ENCODE measurements around the gene ANKFN1.

ANKFN1 gene

DNA sequence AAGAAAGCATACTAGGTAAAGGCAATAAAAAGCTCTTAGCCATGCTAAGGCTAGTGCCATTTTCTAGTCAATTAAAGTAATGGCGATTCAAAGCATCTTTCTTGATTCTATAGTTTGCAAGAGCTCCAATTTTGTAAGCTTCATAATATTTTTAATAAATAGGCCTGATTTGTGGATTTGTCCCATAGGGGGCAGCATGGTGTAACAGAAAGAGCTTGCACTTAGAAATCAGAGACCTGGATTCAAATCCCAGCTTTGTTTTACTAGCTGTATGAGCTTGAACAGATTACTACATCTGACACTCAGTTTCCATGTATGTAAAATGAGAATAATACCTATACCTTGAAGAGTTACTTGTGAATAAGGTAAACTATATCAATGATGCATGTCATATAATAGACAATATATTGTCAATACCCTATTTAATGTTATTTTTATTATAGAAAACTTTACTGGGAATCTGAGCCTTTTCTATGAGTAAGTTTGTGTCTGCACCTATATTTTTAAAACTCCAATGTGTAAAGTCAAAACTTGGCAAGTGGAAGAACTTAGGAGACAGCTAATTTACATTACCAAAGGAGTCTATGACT is 346.6 kb downstream of the ANKFN1 start:
- DNase-seq (ENCODE audit: low read depth in 2 of 2), result peak in 1 of 2 donors; percentile 6

DNA sequence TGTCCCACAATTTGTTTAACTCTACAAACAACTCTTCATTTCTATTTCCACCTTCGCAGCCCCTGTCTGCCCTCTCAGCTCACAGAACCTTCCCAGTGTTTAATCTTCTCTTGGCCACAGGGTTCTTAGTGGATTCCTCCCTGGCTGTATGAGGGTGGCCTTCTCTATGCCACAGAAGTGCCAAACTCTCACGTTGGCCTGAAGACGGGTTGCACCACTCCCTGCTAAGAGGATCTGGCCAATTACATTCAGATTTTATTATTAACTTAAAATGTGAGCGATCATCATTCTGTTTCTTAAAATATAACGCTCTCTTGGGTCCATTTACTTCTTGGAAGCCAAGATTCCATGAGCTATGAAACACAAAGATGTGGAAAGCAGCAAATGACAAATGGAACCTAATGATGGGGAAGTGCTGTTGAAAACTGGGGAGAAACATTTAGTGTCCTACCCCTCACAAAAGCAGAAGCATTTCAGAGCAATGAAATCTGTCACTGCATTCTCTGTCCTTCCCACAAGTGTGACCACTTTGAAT is 348.9 kb downstream of the ANKFN1 start:
- no peak for DNase-seq (ENCODE audit: low read depth in 2 of 2)

DNA sequence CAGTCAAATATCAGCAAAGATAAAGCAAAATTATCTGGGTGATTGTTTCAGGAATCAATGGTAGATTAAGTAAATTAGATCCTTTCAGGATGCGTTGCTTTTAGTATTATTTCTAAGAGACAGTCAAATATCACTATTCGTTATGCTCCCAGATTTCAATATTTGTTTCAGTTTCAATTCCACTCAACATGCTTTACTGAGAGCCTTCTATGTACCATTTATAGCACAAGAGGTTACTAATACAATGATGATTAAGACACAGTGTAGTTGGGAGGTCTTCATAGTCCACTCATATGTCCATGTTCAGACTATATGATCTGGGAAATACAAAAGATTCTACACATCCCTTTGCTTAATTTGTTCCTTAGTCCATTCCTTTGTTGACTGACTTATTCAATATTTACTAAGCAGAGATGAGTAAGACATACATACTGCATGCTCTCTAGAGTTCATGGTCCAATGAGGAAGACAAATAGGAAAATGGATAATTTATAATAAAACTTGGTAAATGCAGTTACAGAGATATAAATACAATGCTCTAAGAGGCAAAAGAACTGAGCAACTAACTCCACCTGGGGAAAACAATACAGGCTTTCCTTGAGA is 352.0 kb downstream of the ANKFN1 start:
- no peak for DNase-seq (ENCODE audit: low read depth in 2 of 2)

DNA sequence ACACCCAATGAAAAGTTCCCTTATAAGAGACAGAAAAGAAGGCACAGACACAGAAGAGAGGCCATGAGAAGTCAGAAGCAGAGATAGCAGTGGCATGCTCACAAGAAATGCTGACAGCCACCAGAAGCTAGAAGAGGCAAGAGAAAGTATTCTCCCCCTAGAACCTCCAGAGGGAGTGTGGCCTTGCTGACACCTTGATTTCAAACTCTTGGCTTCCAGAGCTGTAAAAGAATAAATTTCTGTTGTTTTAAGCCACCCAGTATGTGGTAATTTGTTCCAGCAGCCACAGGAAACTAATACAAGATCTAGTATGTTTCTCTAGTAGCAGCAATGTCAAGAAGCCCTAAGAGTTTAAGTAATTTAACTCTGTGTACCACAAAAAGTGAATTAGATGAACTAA is 353.1 kb downstream of the ANKFN1 start:
- no peak for DNase-seq (ENCODE audit: low read depth in 2 of 2)

DNA sequence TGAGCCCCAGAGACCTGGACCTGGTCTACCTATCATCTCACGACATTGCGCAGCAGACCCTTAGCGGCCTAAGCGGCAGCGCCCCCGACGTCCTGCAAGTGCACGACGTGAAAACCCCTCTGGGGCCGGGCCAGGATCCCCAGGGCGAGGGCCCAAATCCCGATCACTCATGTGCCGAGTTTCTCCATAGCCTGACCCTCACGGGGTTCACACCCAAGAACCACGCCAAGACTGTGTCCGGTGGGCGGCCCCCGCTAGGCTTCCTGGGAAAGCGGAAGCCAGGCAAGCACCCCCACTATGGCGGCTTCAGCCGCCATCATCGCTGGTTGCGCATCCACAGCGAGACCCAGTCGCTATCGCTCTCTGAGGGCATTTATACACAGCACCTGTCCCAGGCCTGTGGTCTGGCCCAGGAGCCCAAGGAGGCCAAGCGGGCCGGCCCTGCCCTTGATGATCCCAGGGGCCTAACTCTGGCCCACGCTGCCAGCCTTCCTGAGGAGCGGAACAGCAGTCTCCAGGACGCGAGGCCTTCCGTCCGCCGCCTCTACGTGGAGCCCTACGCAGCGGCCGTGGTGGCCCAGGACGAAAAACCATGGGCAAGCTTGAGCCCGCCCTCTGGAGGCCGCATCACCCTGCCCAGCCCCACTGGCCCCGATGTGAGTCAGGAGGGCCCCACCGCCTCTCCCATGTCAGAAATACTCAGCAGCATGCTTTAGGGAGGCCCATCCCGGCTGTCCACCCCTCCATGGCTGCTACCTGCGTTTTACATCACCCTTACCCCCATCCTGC is 357.5 kb downstream of the ANKFN1 start:
- DNase-seq (ENCODE audit: low read depth in 2 of 2), result no peak

DNA sequence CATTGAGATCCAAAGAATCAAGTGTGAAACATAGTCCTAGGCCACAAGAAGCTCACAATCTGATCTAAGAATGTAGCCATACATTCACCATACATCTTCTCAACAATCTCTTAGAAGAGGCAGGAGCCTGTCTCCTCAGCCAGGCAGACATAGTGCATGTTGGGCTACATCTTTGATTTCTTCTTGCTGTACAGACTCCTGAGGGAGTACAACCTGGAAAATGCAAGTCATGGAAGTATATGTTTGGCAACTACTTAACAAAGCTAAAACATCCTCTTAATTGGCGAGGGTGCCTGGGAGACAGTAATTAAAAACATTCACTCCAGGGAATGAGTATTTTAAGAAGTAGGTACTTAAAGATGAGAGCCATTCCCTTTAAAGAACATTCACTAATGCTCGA is 361.0 kb downstream of the ANKFN1 start:
- no peak for DNase-seq (ENCODE audit: low read depth in 2 of 2)

DNA sequence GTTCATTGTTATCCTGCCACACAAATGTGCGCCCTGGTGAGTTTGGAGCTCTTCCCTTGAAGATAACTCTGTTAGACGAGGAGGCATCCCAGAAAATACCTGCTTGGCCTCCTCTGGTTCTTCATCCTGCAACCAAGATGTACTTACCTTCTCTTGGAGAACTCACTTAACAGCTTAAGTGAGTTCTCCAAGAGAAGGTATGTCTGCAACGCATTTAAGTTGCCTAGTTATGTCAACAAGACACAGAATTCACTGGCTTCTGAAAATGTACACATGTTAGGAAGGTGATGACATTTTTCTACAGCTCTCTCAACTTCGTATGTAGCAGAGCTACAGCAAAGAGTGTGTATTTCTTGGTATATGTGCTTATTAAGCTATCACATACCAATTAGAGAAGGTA is 361.6 kb downstream of the ANKFN1 start:
- no peak for DNase-seq (ENCODE audit: low read depth in 2 of 2)

DNA sequence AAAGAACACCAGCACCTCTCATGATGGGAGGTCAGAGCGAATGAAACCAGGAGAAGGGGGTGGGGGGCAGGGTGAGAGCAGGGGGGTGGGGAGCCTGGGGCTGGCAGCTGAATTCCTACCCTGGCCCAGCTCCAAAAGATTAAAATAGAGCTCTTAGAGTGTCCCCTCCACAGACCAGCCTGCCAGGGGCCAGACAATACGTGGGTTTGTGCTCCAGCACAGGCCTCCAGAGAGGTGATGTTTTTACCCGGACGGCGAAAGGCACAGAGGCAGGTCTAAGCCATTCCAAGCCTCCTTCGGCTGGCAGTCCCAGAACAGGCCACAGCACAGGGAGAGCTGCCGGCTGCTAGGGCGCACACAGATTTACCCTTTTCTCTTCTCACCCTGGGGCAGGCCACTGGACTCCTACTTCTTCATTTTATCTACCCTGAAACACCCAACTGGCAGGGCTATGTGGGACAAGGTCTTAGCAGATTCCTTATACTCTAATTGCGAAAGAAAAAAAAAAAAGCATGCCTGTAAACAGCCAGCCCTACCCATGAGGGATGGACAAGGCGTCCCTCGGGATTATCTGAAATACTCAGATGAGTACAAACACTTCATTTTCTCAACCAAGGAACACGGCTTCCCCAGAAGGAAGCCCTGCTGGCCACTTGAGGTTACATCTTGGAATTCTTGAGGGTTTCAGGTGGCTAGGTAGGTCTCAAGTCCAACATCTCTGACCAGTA is 368.3 kb downstream of the ANKFN1 start:
- no peak for DNase-seq (ENCODE audit: low read depth in 2 of 2)

DNA sequence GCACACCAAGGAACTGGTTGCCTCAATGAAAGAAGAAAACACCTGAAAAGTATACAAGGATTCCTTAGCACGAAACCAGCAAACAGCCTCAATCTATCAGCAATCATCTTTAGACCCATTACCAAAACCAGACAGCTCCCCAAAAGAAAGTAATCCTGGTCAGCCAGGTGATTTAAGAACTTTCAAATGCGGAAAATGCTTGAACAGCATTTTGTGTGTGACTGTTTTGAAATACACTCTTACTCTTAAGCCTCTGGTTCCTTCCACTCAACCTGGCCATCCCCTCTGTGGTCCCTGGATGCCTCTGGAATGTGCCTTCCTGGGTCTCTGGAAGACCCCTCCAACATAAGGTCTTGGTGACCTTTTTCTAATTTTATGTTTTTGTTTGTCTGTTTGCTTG is 369.8 kb downstream of the ANKFN1 start:
- DNase-seq (ENCODE audit: low read depth in 2 of 2), result no peak

DNA sequence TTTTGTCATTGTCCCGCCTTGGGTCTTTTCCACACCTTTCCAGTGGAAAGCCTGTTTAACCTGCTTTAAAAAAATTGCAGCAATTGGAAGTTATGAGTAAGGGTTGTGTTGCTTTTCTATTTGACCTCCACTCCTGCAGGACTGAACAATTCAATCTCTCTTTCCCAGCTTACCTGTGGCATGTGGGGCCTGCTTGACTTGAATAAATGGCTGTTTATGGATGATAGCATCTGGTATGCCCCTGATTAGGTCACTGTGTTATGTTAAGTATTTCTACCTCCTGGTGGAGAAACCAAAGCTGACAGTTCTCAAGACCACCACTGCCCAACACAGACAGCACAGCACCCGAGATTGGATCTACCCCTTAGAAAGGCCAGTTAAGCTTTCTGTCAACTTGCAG is 375.4 kb downstream of the ANKFN1 start:
- DNase-seq (ENCODE audit: low read depth in 2 of 2), result no peak

DNA sequence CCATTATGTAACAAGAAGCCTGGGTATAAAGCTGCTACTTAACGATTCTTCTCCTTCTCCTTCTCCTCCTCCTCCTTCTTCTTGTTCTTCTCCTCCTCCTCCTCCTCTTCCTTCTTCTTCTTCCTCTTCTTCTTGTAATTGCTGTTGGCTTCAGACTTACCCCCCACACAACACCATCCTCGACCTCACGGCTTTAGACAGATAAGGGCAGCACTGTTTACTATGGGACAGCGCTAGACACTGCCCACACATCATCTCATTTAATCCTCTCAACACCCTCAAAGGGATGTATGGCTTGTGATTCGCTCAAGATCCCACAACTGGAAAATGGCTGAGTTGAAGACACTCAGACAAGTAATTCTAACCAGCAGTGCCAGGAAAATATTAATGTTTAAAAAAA is 379.7 kb downstream of the ANKFN1 start:
- no peak for DNase-seq (ENCODE audit: low read depth in 2 of 2)

DNA sequence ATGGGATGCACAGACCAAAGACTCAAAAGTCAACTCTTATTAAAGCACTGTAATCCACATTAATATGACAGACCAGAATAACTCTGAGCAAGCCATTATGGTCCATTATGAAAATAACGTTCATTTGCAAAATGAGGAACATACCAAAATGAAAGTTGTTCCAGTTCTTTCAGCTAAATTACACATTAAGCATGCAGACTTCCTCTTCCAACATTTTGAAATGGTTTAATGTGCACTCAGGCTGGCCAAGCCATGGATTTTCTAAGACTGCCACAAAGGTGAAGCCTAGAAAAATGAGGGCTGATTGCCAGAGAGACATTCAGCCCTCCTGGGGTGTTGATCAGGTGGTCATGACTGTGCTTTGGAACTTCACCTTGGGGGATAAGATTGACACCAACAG is 383.5 kb downstream of the ANKFN1 start:
- DNase-seq (ENCODE audit: low read depth in 2 of 2), result no peak

DNA sequence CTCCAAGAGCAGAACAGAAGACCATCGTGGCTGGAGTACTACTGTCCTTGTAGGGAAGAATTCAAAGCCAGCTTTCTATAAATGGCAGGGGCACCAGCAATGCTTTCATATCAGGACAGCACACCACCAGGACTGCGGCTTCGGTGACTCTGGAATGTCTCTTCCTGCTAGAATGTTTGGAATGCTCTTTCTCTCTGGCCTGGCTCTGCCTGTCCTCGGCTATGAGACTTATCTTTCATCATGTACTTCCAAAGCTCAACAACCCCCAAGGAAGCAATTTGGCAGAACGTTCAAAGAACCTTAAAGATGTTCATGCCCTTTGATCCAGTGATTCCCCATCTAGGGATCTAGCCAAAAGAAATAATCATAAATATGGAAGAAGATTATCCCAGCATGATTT is 387.6 kb downstream of the ANKFN1 start:
- no peak for DNase-seq (ENCODE audit: low read depth in 2 of 2)

DNA sequence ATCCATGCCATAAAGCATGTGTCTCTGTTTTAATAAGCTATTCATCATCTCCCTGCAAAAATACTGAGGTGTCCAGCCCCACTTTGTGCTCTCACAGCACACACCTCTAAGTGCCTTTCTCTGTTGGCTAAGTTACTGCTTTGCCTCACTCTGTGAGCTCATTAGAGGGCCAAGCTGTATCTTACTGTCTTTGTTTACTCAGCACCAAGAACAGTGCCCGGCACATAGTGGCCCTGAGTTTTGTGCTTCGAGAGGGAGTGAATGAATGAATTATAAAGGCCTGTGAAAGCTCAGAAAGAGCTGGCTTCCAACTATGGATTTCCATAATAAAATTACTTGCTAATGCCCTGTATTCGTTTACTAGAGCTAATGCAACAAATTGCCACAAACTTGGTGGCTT is 390.0 kb downstream of the ANKFN1 start:
- DNase-seq (ENCODE audit: low read depth in 2 of 2), result no peak

DNA sequence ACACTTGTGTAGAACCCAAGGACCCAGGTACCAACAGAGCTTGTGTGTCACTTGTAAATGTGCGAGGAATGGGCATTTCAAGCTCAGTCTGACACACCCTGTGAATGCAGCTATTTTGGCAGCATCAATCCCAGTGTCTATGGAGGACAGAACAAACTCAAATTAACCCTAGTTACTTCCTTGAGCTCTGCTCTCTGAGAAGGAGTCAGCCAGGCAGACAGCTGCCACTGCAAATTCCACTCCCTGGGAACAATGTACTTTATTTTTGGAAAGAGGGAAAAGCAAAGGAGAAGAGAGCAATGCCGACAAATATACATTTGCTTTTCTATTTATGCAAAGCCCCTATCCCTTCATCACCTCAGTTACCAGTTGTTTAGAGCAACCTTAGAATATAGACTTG is 391.8 kb downstream of the ANKFN1 start:
- no peak for DNase-seq (ENCODE audit: low read depth in 2 of 2)

DNA sequence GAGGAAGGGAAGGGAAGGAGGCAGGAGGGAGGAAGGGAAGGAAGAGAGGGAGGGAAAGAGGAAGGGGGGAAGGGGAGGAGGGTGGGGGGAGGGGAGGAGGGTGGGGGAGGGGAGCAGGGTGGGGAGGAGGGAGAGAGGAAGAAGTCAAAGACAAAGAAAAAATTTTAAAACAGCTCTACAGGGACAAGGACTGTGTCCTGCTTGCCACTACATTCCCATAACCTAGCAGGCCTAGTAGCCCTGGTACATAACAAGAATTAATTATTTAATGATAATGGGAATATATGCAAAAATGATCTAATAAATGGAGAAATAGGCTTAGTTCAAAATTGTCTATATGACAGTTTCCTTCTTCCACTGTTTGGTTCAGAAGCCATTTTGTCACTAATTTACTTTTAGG is 392.7 kb downstream of the ANKFN1 start:
- DNase-seq (ENCODE audit: low read depth in 2 of 2), result no peak

DNA sequence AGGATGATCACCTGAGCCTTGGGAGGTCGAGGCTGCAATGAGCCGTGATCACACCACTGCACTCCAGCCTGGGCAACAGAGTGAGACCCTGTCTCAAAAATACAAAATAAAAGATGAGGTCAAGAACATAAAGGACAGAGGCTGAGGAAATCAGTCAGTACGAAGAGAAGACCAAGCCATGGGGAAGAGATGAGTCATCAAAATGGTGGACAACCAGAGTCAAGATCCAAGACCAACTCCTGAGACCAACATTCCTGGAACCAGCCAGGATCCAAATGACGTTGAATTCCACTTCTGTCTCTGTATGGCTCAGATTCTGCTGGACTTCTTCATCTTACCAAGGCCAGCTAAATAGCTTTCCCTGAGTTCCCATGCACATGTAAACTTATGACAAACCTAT is 395.4 kb downstream of the ANKFN1 start:
- no peak for DNase-seq (ENCODE audit: low read depth in 2 of 2)

DNA sequence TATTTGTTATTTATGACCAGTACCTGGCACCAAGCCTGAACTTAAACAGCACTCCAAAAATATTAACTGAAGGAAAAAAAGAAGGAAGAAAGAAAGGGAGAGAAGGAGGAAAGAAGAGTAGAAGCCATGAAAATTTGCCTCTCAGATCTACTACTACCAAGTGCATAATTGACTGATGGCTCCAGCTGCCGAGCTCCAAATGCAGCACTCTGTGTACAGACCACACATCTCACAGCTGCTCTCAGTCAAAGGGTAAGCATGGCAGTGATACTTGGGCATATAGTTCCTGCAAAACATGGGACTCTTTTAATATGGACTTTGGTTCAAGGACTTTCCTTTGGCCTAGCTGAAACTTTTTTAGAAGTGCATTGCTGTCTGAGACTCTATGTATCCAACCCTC is 396.2 kb downstream of the ANKFN1 start:
- no peak for DNase-seq (ENCODE audit: low read depth in 2 of 2)

DNA sequence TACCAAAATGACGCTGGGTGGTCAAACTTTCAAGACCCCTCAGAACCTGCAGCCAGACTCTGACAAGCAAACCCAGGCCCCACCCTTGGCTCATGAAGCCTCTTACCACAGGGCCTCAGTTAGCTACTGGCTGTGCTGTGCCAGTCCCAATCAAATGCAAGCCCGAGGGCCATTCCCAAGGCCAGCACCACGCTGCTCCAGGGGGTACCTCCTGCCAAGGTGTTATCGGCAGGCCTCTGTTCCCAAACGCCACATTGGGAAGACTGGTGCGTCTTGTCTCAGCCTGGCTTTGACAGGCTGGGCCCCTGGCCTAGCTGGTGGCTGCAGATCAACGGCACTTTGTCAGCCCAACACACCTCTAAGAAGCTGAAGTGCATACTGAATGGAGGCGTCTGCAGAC is 404.4 kb downstream of the ANKFN1 start:
- DNase-seq (ENCODE audit: low read depth in 2 of 2), result no peak

DNA sequence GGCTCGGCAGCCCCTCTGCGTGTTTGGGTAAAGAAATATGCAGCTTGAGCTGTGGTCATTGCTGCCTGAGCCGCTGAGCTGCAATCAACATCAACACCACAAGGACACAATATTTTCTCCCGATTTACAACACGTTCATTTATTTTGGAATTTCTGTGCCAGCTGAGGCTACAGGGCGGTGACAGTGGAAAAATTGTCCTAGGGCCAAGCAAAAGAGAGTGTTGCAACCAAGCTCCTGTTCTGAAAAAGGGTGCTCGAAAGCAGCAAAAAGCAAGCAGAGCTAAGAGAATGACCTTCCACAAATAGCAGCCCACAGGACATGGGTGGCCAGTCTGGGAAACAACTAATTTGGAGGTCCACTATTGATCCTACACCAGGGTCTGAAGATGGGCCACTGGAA is 404.8 kb downstream of the ANKFN1 start:
- no peak for DNase-seq (ENCODE audit: low read depth in 2 of 2)

Data from stimulated activated CD4-positive, alpha-beta T cell treated with anti-CD3 and anti-CD28 coated beads, Interleukin-15, amount 100 ng/mL, for 48 hours (primary cell).